ENCODE measurements around the gene RRP1.
"Not testable (repeated sequence)": the region's sequence is repeated elsewhere in the genome, so short reads cannot be mapped to it uniquely, and the experiment has no call there.

The RRP1 gene

GRCh38 chr21:43835050-43835449, 45.7 kb downstream of the RRP1 start:
- H3K4me3 ChIP-seq (ENCODE audit: low read depth, low read length) = no peak overlapping the region

- no peak overlapping the region for H3K4me3 ChIP-seq (ENCODE audit: low read depth, low read length)
These were observed 46.5 kb downstream of the RRP1 start for GRCh38 chr21:43835861-43836260.

GRCh38 chr21:43836616-43837015, 47.2 kb downstream of the RRP1 start:
- no peak overlapping the region for H3K4me3 ChIP-seq (ENCODE audit: low read depth, low read length)

GRCh38 chr21:43840259-43840658, 50.9 kb downstream of the RRP1 start:
- no peak overlapping the region for H3K4me3 ChIP-seq (ENCODE audit: low read depth, low read length)

GRCh38 chr21:43842742-43843141, 53.4 kb downstream of the RRP1 start:
- H3K4me3 ChIP-seq (ENCODE audit: low read depth, low read length) = no peak overlapping the region

- H3K4me3 ChIP-seq (ENCODE audit: low read depth, low read length) = not testable (repeated sequence)
These were observed 55.5 kb downstream of the RRP1 start for GRCh38 chr21:43844906-43845305.

- H3K4me3 ChIP-seq (ENCODE audit: low read depth, low read length) = no peak overlapping the region
These were observed 56.0 kb downstream of the RRP1 start for GRCh38 chr21:43845386-43845785.

GRCh38 chr21:43846430-43846829, 57.1 kb downstream of the RRP1 start:
- H3K4me3 ChIP-seq (ENCODE audit: low read depth, low read length) = no peak overlapping the region

- no peak overlapping the region for H3K4me3 ChIP-seq (ENCODE audit: low read depth, low read length)
These were observed 57.9 kb downstream of the RRP1 start for GRCh38 chr21:43847301-43847700.

- H3K4me3 ChIP-seq (ENCODE audit: low read depth, low read length) = no peak overlapping the region
These were observed 59.4 kb downstream of the RRP1 start for GRCh38 chr21:43848771-43849170.

- no peak overlapping the region for H3K4me3 ChIP-seq (ENCODE audit: low read depth, low read length)
These were observed 60.3 kb downstream of the RRP1 start for GRCh38 chr21:43849532-43850299.

GRCh38 chr21:43850728-43851295, 61.4 kb downstream of the RRP1 start:
- H3K4me3 ChIP-seq (ENCODE audit: low read depth, low read length) = no peak overlapping the region

- H3K4me3 ChIP-seq (ENCODE audit: low read depth, low read length) = no peak overlapping the region
These were observed 62.2 kb downstream of the RRP1 start for GRCh38 chr21:43851593-43851992.

GRCh38 chr21:43853851-43854772, 64.7 kb downstream of the RRP1 start:
- no peak overlapping the region for H3K4me3 ChIP-seq (ENCODE audit: low read depth, low read length)

Measured in iPS-11a (cell line).